Spleen (tissue), 11 donors: ENCODE results near the gene CHIC2. TPM values are rescaled to one million over a fixed set of nuclear protein-coding genes. Genes with fewer than 3 reads are reported as not detected.

Source experiments
- DNase-seq: peaks from one replicate; pipeline ENCODE4 v3.0.0-alpha.2; 2020
- H3K27ac ChIP-seq, 8 donors: fragments of 200-600 bp; sonication (generic) in 7 of 8; 1 replicate in 4 of 8; 2 replicates in 4 of 8; pipeline versions ENCODE4 v1.5.0 to v1.8.0; 2016 to 2021; ENCODE audit warnings: inconsistent platforms in 4 of 8, mild to moderate bottlenecking in 4 of 8, moderate library complexity in 1 of 8
- H3K27me3 ChIP-seq, 7 donors: fragments of 200-600 bp; sonication (generic) in 6 of 7; replicated peaks in 1 of 7; 1 replicate in 4 of 7; 2 replicates in 3 of 7; pipeline versions ENCODE4 v1.5.0 to v1.8.0; 2016 to 2021; ENCODE audit warnings: inconsistent platforms in 3 of 7, mild to moderate bottlenecking in 1 of 7
- H3K36me3 ChIP-seq, 6 donors: fragments of 200-600 bp; sonication (generic) in 5 of 6; 1 replicate in 4 of 6; 2 replicates in 2 of 6; pipeline versions ENCODE4 v1.5.0 to v1.8.0; 2016 to 2021; ENCODE audit warnings: inconsistent platforms in 2 of 6
- H3K4me1 ChIP-seq, 6 donors: fragments of 200-600 bp; sonication (generic) in 5 of 6; 1 replicate in 3 of 6; 2 replicates in 3 of 6; pipeline versions ENCODE4 v1.5.0 to v1.8.0; 2016 to 2021; ENCODE audit warnings: inconsistent platforms in 3 of 6
- H3K4me3 ChIP-seq, 8 donors: fragments of 200-600 bp; sonication (generic) in 7 of 8; 1 replicate in 4 of 8; 2 replicates in 4 of 8; pipeline versions ENCODE4 v1.5.0 to v1.8.0; 2016 to 2021; ENCODE audit warnings: inconsistent platforms in 4 of 8, mild to moderate bottlenecking in 4 of 8, moderate library complexity in 2 of 8
- H3K9me3 ChIP-seq, 8 donors: fragments of 200-600 bp; sonication (generic) in 7 of 8; 1 replicate in 4 of 8; 2 replicates in 4 of 8; pipeline versions ENCODE4 v1.5.0 to v1.8.0; 2016 to 2021; ENCODE audit warnings: inconsistent platforms in 4 of 8
- CTCF ChIP-seq, 11 experiments: fragments of 200-600 bp in 7 of 11; fragments of 450-650 bp in 4 of 11; sonication (generic) in 4 of 11; IDR thresholded peaks in 8 of 11; conservative IDR thresholded peaks in 3 of 11; 1 replicate in 7 of 11; 2 replicates in 4 of 11; pipeline versions ENCODE4 v1.4.0 to v1.8.0; 2016 to 2021; ENCODE audit warnings: antibody characterized with exemption in 11 of 11, inconsistent platforms in 4 of 11, mild to moderate bottlenecking in 1 of 11
- POLR2A ChIP-seq, 3 donors: fragments of 450-650 bp; IDR thresholded peaks; one replicate each; pipeline ENCODE4 v1.5.1; 2017; ENCODE audit warnings: antibody characterized with exemption in 3 of 3, mild to moderate bottlenecking in 1 of 3
- POLR2AphosphoS5 ChIP-seq, 3 donors: sonication (generic); formaldehyde crosslinking; IDR thresholded peaks; one replicate each; pipeline ENCODE4 v1.5.1; 2017; ENCODE audit warnings: antibody characterized with exemption in 3 of 3
- WGBS, 5 donors: extraction: QIAGEN DNeasy Blood & Tissue Kit in 3 of 5; methylation state at CpG; one replicate each; pipeline versions ENCODE4 v1.1.5 to v1.1.7; 2013 to 2018; 5-methylcytosine and 5-hydroxymethylcytosine counted together
- intact Hi-C: fragments of 100-400 bp; cut with DNase I; formaldehyde crosslinking; loops from one replicate; pipeline ENCODE4 v1.15.0; 2023; ENCODE audit warnings: low total_unique reads
- polyA plus RNA-seq, 3 donors: library from polyadenylated mRNA; stranded (reverse); fragments of 200-250 nt; gene quantifications; one replicate each; pipeline ENCODE4 v1.2.1, GENCODE V29; 2013
- total RNA-seq, 7 donors: library from RNA; depleted of rRNA in 3 of 7; stranded (reverse); fragments of >200 nt in 3 of 7; fragmentation: NEBNext Ultra II Directional in 4 of 7; extraction: Animal tissue kit (Norgen Biotek cat#: 25700) in 4 of 7; gene quantifications; one replicate each; pipeline versions ENCODE4 v1.1.0 to v1.2.1, GENCODE V29; 2016 to 2021
- donor health status: healthy with polysubstance abuse.
- donor health status: DM: no; HTN: no; CAD: no; lungs with moderate emphysema.
- donor health status: DM: no; HTN: no; CAD: no.
- donor health status: Bipolar disorder and iron deficiency.
- donor health status: healthy.
- donor health status: DM: no; HTN: no; CAD: no.
- donor health status: DM: yes; HTN: yes; CAD: no.

The CHIC2 gene
- total and polyA plus RNA-seq, 10 donors: 7.6 to 68.2 (median 39.7) TPM

- WGBS, 5 donors: 14 to 18% (median 17%) methylated on average over 13 of the region's 13 CpGs
- Histone ChIP-seq H3K4me1 (peaks cover 15 to 33% (median 30%) of the 10 kb centered on the region in 6 donors), H3K4me3 (peak overlapping the region; percentile 33 to 69 (median 48)), H3K9me3 (no peaks in the 10 kb centered on the region), H3K27me3 (peaks cover 6 to 82% (median 66%) of the 10 kb centered on the region in 7 donors), H3K36me3 (no peaks in the 10 kb centered on the region), H3K27ac (no peak overlapping the region)
- no peak for DNase-seq
- intact Hi-C loops: no loop called here
- TF ChIP-seq POLR2AphosphoS5 (IDR thresholded peaks at IDR 0.05) (no peak), CTCF (IDR thresholded peaks at IDR 0.05 in 8 of 11, conservative IDR thresholded peaks at IDR 0.05 in 3 of 11) (no peak), POLR2A (IDR thresholded peaks at IDR 0.05) (no peak)
These were observed 28.3 kb upstream of the CHIC2 start for GRCh38 chr4:54092405-54093323.

- H3K27ac ChIP-seq: no peak overlapping the region
- H3K27me3 ChIP-seq: peaks cover 6 to 75% (median 61%) of the 10 kb centered on the region in 7 donors
- 0 to 2% (median 1%) methylated on average over 44 to 48 of the region's 48 CpGs for WGBS, 5 donors
- TF ChIP-seq POLR2A (IDR thresholded peaks at IDR 0.05) (no peak), POLR2AphosphoS5 (IDR thresholded peaks at IDR 0.05) (peak; percentile 56 to 75 (median 68)), CTCF (IDR thresholded peaks at IDR 0.05 in 8 of 11, conservative IDR thresholded peaks at IDR 0.05 in 3 of 11) (no peak)
- H3K4me1 ChIP-seq: peaks cover 15 to 33% (median 30%) of the 10 kb centered on the region in 6 donors
- DNase-seq: peak; percentile 93
- intact Hi-C loops: no loop called here
- H3K4me3 ChIP-seq: peak overlapping the region; percentile 33 to 69 (median 48)
- H3K9me3 ChIP-seq: no peaks in the 10 kb centered on the region
- no peaks in the 10 kb centered on the region for H3K36me3 ChIP-seq
These were observed 27.4 kb upstream of the CHIC2 start for GRCh38 chr4:54091637-54092404.

- Histone ChIP-seq H3K4me1 (peaks cover 15 to 33% (median 30%) of the 10 kb centered on the region in 6 donors), H3K4me3 (peak overlapping the region; percentile 33 to 69 (median 48)), H3K27me3 (peaks cover 6 to 70% (median 52%) of the 10 kb centered on the region in 7 donors), H3K36me3 (no peaks in the 10 kb centered on the region), H3K9me3 (no peaks in the 10 kb centered on the region), H3K27ac (no peak overlapping the region)
- DNase-seq: no peak
- intact Hi-C loops: no loop called here
- TF ChIP-seq CTCF (IDR thresholded peaks at IDR 0.05 in 8 of 11, conservative IDR thresholded peaks at IDR 0.05 in 3 of 11): no peak
- TF ChIP-seq POLR2AphosphoS5 (IDR thresholded peaks at IDR 0.05): no peak
- TF ChIP-seq POLR2A (IDR thresholded peaks at IDR 0.05): no peak
- WGBS, 5 donors: 25 to 31% (median 26%) methylated on average over 22 to 27 of the region's 27 CpGs
These were observed 26.6 kb upstream of the CHIC2 start for GRCh38 chr4:54090804-54091623.
